GM15510 (cell line): Measurements from ENCODE around the gene GMDS.

Experiments used
- POLR2A ChIP-seq: IDR thresholded peaks from 3 replicates; pipeline ENCODE4 v1.6.1; 2011; ENCODE audit warnings: borderline replicate concordance; ENCODE audit not compliant: insufficient read length; ENCODE audit errors: extremely low read depth

GMDS gene

GRCh38 chr6:1966713-1967112 is 278.7 kb downstream of the GMDS start:
- TF ChIP-seq POLR2A, result no peak

- no peak for TF ChIP-seq POLR2A
These were observed 279.7 kb downstream of the GMDS start for GRCh38 chr6:1965596-1966224.

GRCh38 chr6:1963596-1963995 is 281.8 kb downstream of the GMDS start:
- TF ChIP-seq POLR2A, result no peak

- TF ChIP-seq POLR2A, result no peak
These were observed 283.2 kb downstream of the GMDS start for GRCh38 chr6:1962201-1962600.

- TF ChIP-seq POLR2A, result no peak
These were observed 284.8 kb downstream of the GMDS start for GRCh38 chr6:1960486-1961142.

- TF ChIP-seq POLR2A, result no peak
These were observed 287.1 kb downstream of the GMDS start for GRCh38 chr6:1958257-1958656.

GRCh38 chr6:1957746-1958145 is 287.7 kb downstream of the GMDS start:
- TF ChIP-seq POLR2A, result no peak

GRCh38 chr6:1952740-1953360 is 292.6 kb downstream of the GMDS start:
- TF ChIP-seq POLR2A, result no peak

- TF ChIP-seq POLR2A, result no peak
These were observed 294.8 kb downstream of the GMDS start for GRCh38 chr6:1950631-1951030.

- no peak for TF ChIP-seq POLR2A
These were observed 295.9 kb downstream of the GMDS start for GRCh38 chr6:1949538-1949937.

GRCh38 chr6:1947922-1948321 is 297.5 kb downstream of the GMDS start:
- TF ChIP-seq POLR2A, result no peak

- no peak for TF ChIP-seq POLR2A
These were observed 298.8 kb downstream of the GMDS start for GRCh38 chr6:1946583-1946982.

- no peak for TF ChIP-seq POLR2A
These were observed 300.1 kb downstream of the GMDS start for GRCh38 chr6:1945235-1945832.

- no peak for TF ChIP-seq POLR2A
These were observed 302.6 kb downstream of the GMDS start for GRCh38 chr6:1942834-1943233.

GRCh38 chr6:1941534-1941933 is 303.9 kb downstream of the GMDS start:
- no peak for TF ChIP-seq POLR2A
